HG03571 (cell line): ENCODE data around the gene GSK3A.
"Not testable (repeated sequence)": the region's sequence is repeated elsewhere in the genome, so short reads cannot be mapped to it uniquely, and the experiment has no call there.

ENCODE experiments used
- ATAC-seq: cut with Tn5 transposase; IDR thresholded peaks from one replicate; pipeline ENCODE4 v1.9.1; 2021; ENCODE audit not compliant: unreplicated experiment

Gene GSK3A

GRCh38 chr19:42268704-42269477 lies 26.5 kb upstream of the GSK3A start, which contains the start of gene CIC:
Gene CIC, plus strand, starts transcription at chr19:42269252. Its CDS starts 2,532 bp downstream, at chr19:42271784.
- peak; percentile 69 for ATAC-seq

GRCh38 chr19:42268142-42268703 lies 25.8 kb upstream of the GSK3A start:
- ATAC-seq: peak; percentile 58

- no peak for ATAC-seq
Observed at GRCh38 chr19:42267644-42268141, 25.3 kb upstream of the GSK3A start.

- not testable (repeated sequence) for ATAC-seq
Observed at GRCh38 chr19:42266928-42267603, 24.7 kb upstream of the GSK3A start.

GRCh38 chr19:42266105-42266504 lies 23.7 kb upstream of the GSK3A start:
- ATAC-seq: not testable (repeated sequence)

- no peak for ATAC-seq
Observed at GRCh38 chr19:42261763-42262162, 19.4 kb upstream of the GSK3A start.

GRCh38 chr19:42257842-42258241 lies 15.4 kb upstream of the GSK3A start:
- ATAC-seq: not testable (repeated sequence)

GRCh38 chr19:42255766-42256745 lies 13.7 kb upstream of the GSK3A start:
- ATAC-seq: no peak

- peak; percentile 57 for ATAC-seq
Observed at GRCh38 chr19:42254850-42255765, 12.7 kb upstream of the GSK3A start, which contains the start of gene ERF. Gene ERF, minus strand, starts transcription at chr19:42255128. Its CDS starts 129 bp downstream, at chr19:42254999.

GRCh38 chr19:42254089-42254849 lies 11.9 kb upstream of the GSK3A start:
- no peak for ATAC-seq

GRCh38 chr19:42253245-42254088 lies 11.1 kb upstream of the GSK3A start:
- no peak for ATAC-seq

GRCh38 chr19:42252365-42253244 lies 10.2 kb upstream of the GSK3A start:
- no peak for ATAC-seq

- ATAC-seq: no peak
Observed at GRCh38 chr19:42251572-42252358, 9.4 kb upstream of the GSK3A start.

- no peak for ATAC-seq
Observed at GRCh38 chr19:42250666-42251531, 8.5 kb upstream of the GSK3A start.

GRCh38 chr19:42250183-42250665 lies 7.8 kb upstream of the GSK3A start:
- no peak for ATAC-seq
